ENCODE results near the gene RNF38. TPM values are rescaled to one million over a fixed set of nuclear protein-coding genes. Genes with fewer than 3 reads are reported as not detected.
"Not testable (repeated sequence)": the region's sequence is repeated elsewhere in the genome, so short reads cannot be mapped to it uniquely, and the experiment has no call there.

The RNF38 gene
- total RNA-seq, 3 donors from 2014 or later (not counting 1 experiment from before 2014, with no cell fraction given), result 70.9 to 90.0 (median 76.5) TPM

GRCh38 chr9:36314740-36315139 is 85.3 kb downstream of the RNF38 start:
- ATAC-seq (no peak), DNase-seq (no peak)
- intact Hi-C loops (cut with micrococcal nuclease), result no loop called here
- Histone ChIP-seq H3K4me1 (ENCODE audit: control insufficient read depth, insufficient read depth, low read length) (no peaks in the 10 kb centered on the region), H3K9me3 (ENCODE audit: control insufficient read depth, insufficient read depth, low read length) (no peaks in the 10 kb centered on the region), H3K4me3 (ENCODE audit: low read length) (no peak overlapping the region), H3K27me3 (ENCODE audit: control insufficient read depth, insufficient read depth, low read length) (no peaks in the 10 kb centered on the region), H3K36me3 (ENCODE audit: control insufficient read depth, insufficient read depth, low read length) (no peaks in the 10 kb centered on the region), H3K27ac (ENCODE audit: low read length) (no peak overlapping the region)
- H3K36me3 Mint-ChIP-seq, result no peaks in the 10 kb centered on the region
- H3K9me3 Mint-ChIP-seq, result no peaks in the 10 kb centered on the region
- H3K27me3 Mint-ChIP-seq (ENCODE audit: low read depth in 2 of 2), result no peaks in the 10 kb centered on the region
- no peaks in the 10 kb centered on the region for H3K4me1 Mint-ChIP-seq
- no peak for TF ChIP-seq CTCF (IDR thresholded peaks at IDR 0.05)
- H3K27ac Mint-ChIP-seq, result no peak overlapping the region
- H3K4me3 Mint-ChIP-seq, result no peak overlapping the region
- 96% methylated on average over 2 of the region's 2 CpGs for WGBS (ENCODE audit: insufficient coverage)

GRCh38 chr9:36306471-36307306 is 93.4 kb downstream of the RNF38 start:
- 62% methylated on average over 8 of the region's 8 CpGs for WGBS (ENCODE audit: insufficient coverage)

GRCh38 chr9:36304366-36304765 is 95.7 kb downstream of the RNF38 start:
- ATAC-seq; H3K27me3 Mint-ChIP-seq (ENCODE audit: low read depth in 2 of 2); H3K36me3 ChIP-seq (ENCODE audit: control insufficient read depth, insufficient read depth, low read length); H3K4me3 ChIP-seq (ENCODE audit: low read length); H3K27me3 ChIP-seq (ENCODE audit: control insufficient read depth, insufficient read depth, low read length); H3K27ac Mint-ChIP-seq; H3K4me1 ChIP-seq (ENCODE audit: control insufficient read depth, insufficient read depth, low read length); H3K9me3 ChIP-seq (ENCODE audit: control insufficient read depth, insufficient read depth, low read length); H3K4me1 Mint-ChIP-seq; H3K36me3 Mint-ChIP-seq; H3K27ac ChIP-seq (ENCODE audit: low read length); H3K4me3 Mint-ChIP-seq; DNase-seq; intact Hi-C loops (cut with micrococcal nuclease); H3K9me3 Mint-ChIP-seq: not testable (repeated sequence)
- WGBS (ENCODE audit: insufficient coverage), result 96% methylated on average over 2 of the region's 2 CpGs

More at GRCh38 chr9:36306471-36307306, 93.4 kb downstream of the RNF38 start:
- Histone ChIP-seq H3K36me3 (ENCODE audit: control insufficient read depth, insufficient read depth, low read length) (no peaks in the 10 kb centered on the region), H3K4me3 (ENCODE audit: low read length) (no peak overlapping the region), H3K27me3 (ENCODE audit: control insufficient read depth, insufficient read depth, low read length) (no peaks in the 10 kb centered on the region), H3K4me1 (ENCODE audit: control insufficient read depth, insufficient read depth, low read length) (no peaks in the 10 kb centered on the region), H3K9me3 (ENCODE audit: control insufficient read depth, insufficient read depth, low read length) (no peaks in the 10 kb centered on the region), H3K27ac (ENCODE audit: low read length) (no peak overlapping the region)
- ATAC-seq, result no peak
- intact Hi-C loops (cut with micrococcal nuclease), result no loop called here
- no peaks in the 10 kb centered on the region for H3K27me3 Mint-ChIP-seq (ENCODE audit: low read depth in 2 of 2)
- TF ChIP-seq CTCF (IDR thresholded peaks at IDR 0.05), result no peak
- no peak for DNase-seq
- no peak overlapping the region for H3K4me3 Mint-ChIP-seq
- no peaks in the 10 kb centered on the region for H3K4me1 Mint-ChIP-seq
- H3K27ac Mint-ChIP-seq, result no peak overlapping the region
- no peaks in the 10 kb centered on the region for H3K36me3 Mint-ChIP-seq
- H3K9me3 Mint-ChIP-seq, result no peaks in the 10 kb centered on the region

GRCh38 chr9:36301227-36301626 is 98.8 kb downstream of the RNF38 start:
- H3K27ac Mint-ChIP-seq, result no peak overlapping the region
- H3K27me3 Mint-ChIP-seq (ENCODE audit: low read depth in 2 of 2), result no peaks in the 10 kb centered on the region
- DNase-seq (no peak), ATAC-seq (no peak)
- 90% methylated on average over 5 of the region's 5 CpGs for WGBS (ENCODE audit: insufficient coverage)
- H3K9me3 Mint-ChIP-seq, result no peaks in the 10 kb centered on the region
- no peak overlapping the region for H3K4me3 Mint-ChIP-seq
- Histone ChIP-seq H3K9me3 (ENCODE audit: control insufficient read depth, insufficient read depth, low read length) (no peaks in the 10 kb centered on the region), H3K36me3 (ENCODE audit: control insufficient read depth, insufficient read depth, low read length) (no peaks in the 10 kb centered on the region), H3K4me3 (ENCODE audit: low read length) (no peak overlapping the region), H3K4me1 (ENCODE audit: control insufficient read depth, insufficient read depth, low read length) (no peaks in the 10 kb centered on the region), H3K27me3 (ENCODE audit: control insufficient read depth, insufficient read depth, low read length) (no peaks in the 10 kb centered on the region), H3K27ac (ENCODE audit: low read length) (no peak overlapping the region)
- no peaks in the 10 kb centered on the region for H3K36me3 Mint-ChIP-seq
- intact Hi-C loops (cut with micrococcal nuclease), result no loop called here
- no peak for TF ChIP-seq CTCF (IDR thresholded peaks at IDR 0.05)
- no peaks in the 10 kb centered on the region for H3K4me1 Mint-ChIP-seq

Measured in natural killer cell (primary cell).